ENCODE results near the gene RAB3GAP2.
"Not testable (repeated sequence)": the region's sequence is repeated elsewhere in the genome, so short reads cannot be mapped to it uniquely, and the experiment has no call there.

RAB3GAP2 gene, protein sequence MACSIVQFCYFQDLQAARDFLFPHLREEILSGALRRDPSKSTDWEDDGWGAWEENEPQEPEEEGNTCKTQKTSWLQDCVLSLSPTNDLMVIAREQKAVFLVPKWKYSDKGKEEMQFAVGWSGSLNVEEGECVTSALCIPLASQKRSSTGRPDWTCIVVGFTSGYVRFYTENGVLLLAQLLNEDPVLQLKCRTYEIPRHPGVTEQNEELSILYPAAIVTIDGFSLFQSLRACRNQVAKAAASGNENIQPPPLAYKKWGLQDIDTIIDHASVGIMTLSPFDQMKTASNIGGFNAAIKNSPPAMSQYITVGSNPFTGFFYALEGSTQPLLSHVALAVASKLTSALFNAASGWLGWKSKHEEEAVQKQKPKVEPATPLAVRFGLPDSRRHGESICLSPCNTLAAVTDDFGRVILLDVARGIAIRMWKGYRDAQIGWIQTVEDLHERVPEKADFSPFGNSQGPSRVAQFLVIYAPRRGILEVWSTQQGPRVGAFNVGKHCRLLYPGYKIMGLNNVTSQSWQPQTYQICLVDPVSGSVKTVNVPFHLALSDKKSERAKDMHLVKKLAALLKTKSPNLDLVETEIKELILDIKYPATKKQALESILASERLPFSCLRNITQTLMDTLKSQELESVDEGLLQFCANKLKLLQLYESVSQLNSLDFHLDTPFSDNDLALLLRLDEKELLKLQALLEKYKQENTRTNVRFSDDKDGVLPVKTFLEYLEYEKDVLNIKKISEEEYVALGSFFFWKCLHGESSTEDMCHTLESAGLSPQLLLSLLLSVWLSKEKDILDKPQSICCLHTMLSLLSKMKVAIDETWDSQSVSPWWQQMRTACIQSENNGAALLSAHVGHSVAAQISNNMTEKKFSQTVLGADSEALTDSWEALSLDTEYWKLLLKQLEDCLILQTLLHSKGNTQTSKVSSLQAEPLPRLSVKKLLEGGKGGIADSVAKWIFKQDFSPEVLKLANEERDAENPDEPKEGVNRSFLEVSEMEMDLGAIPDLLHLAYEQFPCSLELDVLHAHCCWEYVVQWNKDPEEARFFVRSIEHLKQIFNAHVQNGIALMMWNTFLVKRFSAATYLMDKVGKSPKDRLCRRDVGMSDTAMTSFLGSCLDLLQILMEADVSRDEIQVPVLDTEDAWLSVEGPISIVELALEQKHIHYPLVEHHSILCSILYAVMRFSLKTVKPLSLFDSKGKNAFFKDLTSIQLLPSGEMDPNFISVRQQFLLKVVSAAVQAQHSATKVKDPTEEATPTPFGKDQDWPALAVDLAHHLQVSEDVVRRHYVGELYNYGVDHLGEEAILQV (N-terminal part only)

DNA sequence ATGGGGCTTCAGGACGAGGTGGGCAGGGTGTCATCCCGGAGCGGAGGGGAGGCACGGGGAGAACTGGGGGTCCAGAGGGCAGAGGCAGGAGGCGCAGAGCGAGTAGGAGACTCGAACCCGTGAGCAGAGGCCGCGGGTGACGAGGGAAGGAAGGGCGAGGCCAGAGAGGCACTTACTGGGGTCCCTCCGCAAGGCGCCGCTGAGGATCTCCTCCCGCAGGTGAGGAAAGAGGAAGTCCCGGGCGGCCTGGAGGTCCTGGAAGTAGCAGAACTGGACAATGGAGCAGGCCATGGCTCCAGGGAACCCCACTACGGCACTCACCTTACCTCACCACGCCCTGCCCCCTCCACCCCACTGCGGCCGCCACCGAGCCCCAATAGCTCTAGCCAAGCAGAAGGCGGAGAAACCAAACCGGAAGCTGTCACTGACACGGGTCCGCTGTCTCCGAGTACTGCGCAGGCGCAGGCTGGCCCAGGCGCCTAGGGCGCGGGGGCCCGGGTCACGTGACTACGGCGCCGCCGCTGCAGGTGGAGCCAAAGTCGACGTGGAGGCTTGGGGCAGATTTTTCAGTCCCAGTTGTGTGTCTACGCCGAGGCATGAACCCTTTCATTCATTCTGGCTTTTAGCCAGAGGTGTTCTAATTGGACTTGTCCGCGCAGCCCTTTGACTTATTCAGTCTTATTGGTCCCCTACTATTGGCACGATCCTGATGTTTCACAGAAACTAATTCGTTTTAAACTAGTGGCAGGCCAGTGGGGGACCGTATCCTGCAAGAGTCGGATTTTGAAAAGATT is at the start of gene RAB3GAP2:
Gene RAB3GAP2, minus strand, starts transcription at position 407 of the 794 bp plus-strand sequence. Its CDS starts 116 bp downstream, at position 291.
- DNase-seq, result peak; percentile 98

DNA sequence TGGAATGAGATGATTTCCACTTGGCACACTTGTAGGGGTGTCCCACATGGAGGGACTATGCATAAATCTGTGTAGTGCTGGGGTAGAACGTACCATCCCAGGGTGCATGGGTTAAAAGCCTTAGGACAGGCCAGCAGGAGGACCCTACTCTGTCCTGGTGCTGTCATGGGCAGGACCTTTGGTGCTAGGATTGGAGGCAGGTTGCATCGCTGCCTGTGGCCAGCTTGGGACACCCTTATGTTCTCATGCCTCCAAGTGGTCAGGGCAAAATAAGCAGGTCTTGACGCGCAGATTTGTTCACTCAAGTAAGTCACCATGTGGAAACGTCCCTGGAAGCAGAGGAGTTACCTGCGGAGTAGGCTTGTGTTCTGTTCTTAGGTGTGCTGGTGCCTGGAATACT is 49.5 kb upstream of the RAB3GAP2 start:
- no peak for DNase-seq

DNA sequence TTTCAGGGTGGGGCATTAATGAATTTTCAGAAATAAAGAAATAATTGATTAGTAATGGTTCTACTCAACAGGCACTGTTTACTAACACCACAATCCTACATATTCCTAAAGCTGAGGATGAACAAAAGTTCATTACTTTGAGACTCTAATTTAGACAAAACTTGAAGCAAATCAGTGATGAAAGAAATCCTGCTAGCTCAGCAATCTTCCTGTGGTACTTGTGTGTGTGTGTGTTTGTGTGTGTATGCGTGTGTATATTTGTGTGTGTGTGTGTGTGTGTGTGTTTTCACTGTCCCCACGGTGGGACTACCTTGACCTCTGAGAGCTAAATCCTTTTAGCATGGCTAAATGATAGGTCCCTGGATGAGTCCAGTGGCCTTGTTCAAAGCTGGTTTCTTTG is 48.5 kb upstream of the RAB3GAP2 start:
- no peak for DNase-seq

DNA sequence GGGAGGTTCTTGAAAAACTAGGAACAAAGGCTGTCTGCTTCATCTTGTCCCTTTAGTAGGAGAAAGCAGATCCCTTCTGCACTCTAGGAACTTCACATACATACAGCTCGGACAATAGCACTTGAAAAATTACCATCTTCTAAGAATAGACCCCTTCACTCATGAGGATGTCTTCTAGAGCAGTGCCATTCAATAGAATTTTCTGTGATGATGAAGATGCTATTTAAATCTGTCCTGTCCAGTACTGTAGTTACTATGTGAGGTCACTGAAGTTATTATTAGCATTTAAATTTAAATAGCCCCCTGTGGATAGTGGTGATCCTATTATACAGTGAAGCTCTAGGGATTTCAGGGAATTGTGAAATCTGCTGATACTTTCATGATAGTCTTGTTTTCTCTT is 46.4 kb upstream of the RAB3GAP2 start:
- DNase-seq, result no peak

DNA sequence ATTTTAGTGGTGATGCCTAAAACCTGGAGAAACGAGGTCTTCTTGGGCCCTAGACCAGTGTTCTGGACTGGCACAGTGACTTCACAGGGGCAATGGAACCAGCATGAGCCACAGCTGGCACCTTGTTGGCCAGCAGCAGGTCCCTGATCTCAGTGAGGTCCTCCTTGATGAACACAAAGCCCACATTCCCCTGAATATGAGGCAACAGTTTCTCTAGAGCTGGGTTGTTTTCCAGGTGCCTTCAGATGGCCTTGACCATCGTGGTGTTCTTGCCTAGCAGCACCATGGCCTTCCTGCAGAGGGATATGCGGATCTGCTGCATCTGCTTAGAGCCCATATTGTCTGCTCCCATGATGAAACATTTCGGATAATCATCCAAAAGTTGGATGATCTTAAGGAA is 44.9 kb upstream of the RAB3GAP2 start:
- DNase-seq, result no peak

DNA sequence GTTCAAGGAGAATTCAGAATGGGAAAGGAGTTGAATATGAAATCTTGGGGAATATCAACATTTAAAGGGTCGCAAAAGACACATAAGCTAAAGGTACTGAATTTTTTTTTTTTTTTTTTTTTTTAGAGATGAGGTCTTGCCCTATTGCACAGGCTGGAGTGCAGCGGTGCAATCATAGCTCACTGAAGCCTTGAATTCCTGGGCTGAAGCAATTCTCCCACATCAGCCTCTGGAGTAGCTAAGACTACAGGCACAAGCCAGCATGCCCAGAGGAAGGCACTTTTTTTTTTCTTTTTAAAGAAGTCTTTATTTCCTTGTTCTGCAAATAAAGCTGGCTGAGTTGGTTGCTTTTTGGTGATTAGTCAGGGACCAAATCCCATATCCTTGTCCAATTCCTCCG is 44.1 kb upstream of the RAB3GAP2 start:
- no peak for DNase-seq

DNA sequence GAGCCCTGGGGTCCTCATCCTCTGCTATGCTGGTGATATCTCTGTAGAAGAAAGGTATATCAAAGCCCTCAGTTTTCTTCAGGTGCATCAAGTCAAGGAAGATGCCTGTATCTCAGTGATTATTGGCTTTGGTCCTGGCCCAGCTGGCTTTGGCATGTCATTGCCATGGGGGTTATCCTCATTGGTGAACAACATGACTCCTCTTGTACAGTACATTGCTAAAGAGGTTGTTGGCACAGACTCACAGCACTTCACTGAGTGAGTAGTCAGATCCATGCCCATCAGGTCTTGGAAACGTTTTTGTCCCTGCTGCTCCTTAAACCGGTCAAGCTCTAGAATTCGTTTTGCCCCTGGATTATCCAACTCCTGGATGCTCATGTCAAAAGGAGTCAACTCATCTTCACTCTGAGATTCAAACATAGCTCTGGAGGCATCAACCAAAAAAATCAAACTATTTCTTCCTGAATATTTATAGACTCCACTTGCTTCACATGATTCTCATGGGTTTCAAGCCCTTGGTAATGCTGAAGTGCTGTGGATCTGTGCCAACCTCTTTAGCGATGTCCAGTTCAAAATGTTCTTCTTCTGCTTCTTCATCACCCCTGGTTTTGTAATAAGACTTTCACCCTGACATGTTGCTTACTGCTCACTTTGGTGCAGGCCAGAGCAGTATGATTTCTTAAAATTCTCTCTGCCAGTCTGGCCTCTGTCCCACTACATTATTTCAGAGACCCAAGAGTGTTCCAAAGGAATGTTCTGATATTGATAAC is 43.0 kb upstream of the RAB3GAP2 start:
- DNase-seq, result no peak

DNA sequence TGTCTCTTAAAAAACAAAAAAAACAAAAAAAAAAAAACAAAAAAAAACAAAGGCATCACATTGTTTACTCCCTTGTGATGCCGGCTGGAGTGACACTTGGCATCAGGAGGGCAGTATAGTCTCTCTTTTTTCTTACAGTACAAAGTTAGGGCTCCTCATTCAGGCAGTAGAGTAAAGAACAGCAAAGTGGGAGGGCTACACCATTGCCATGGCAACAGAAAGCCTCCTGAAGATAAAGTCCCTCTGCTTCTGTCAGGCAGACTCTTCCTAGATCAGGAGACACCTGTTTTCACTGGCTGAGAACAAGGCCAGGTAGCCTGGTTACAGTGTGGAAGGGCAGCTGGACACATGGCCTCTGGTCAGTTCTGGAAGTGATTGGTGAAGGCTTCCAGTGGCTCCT is 41.3 kb upstream of the RAB3GAP2 start:
- no peak for DNase-seq

DNA sequence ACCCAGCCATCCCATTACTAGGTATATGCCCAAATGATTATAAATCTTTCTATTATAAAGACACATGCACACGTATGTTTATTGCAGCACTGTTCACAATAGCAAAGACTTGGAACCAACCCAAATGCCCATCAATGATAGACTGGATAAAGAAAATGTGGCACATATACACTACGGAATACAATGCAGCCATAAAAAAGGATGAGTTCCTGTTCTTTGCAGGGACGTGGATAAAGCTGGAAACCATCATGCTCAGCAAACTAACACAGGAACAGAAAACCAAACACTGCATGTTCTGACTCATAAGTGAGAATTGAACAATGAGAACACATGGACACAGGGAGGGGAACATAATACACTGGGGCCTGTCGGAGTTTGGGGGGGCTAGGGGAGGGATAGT is 37.9 kb upstream of the RAB3GAP2 start:
- DNase-seq, result not testable (repeated sequence)

DNA sequence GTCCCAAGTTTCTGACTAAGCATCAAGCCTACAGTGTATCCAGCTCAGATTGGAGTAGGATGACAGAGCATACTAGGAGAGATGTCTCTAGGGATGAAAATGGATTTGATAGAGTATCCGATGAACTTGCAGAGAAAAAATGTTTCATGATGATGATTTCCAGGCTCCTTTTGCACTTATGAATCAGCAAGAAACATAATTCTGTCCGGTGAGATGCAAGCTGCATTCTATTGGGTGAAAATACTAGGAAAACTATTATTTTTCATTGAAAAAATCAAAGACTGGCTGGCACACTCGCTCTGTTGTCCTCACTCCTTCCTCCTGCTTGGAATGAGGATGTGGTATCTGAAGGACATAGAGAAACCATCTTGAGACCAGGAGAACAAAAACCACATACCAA is 35.4 kb upstream of the RAB3GAP2 start:
- DNase-seq, result no peak

DNA sequence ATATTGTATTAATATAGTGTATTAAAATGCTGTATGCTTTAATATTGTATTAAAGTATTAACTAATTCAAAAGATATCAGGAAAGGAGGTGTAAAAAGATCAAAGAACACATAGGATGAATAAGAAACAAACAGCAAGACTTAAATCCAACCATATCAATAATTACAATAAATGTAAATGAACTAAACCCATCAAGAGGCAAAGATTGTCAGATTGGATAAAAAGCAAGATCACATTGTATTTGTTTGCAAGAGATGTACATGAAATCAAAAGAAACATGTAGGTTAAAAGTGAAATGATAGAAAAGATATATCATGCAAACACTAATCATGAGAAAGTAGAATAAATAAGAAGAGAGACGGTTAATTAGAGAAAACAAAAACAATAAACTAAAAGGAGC is 34.1 kb upstream of the RAB3GAP2 start:
- no peak for DNase-seq

DNA sequence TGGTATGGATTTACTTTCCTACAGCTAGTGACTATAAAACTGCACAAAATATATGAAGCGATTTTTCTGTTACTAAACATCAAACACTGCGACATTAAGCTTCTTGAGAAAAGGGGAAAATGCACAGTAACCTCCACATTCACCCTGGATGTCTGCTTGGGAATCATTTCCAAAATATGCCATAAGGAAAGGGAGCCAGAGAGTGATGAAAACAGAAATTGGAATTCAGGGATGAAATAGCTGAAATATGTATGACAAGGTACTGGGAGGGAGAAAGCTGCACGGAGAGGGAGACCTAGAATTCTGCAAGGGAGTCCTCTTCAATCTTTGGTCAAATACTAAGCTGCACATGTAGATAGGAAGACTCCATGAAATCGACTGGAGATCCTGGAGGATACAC is 31.6 kb upstream of the RAB3GAP2 start:
- DNase-seq, result no peak

DNA sequence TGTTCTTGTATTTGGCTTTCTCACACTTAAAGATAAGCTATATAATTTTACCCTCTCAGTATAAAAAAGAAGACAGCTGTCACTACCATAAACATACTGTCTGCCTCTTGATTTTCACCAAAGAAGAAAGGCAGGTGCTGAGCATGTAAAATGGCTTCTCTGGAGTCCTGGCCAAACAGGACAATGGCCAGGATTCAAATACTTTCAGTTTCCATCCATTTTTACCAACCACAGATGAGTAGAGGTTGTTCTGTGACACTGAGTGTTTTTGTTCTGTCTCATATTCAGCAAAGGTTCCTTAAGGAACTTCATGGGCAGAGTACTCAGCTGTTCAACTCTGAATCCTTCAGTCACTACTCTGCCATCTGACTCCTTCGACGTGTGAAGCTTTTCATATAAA is 29.4 kb upstream of the RAB3GAP2 start:
- DNase-seq, result no peak

DNA sequence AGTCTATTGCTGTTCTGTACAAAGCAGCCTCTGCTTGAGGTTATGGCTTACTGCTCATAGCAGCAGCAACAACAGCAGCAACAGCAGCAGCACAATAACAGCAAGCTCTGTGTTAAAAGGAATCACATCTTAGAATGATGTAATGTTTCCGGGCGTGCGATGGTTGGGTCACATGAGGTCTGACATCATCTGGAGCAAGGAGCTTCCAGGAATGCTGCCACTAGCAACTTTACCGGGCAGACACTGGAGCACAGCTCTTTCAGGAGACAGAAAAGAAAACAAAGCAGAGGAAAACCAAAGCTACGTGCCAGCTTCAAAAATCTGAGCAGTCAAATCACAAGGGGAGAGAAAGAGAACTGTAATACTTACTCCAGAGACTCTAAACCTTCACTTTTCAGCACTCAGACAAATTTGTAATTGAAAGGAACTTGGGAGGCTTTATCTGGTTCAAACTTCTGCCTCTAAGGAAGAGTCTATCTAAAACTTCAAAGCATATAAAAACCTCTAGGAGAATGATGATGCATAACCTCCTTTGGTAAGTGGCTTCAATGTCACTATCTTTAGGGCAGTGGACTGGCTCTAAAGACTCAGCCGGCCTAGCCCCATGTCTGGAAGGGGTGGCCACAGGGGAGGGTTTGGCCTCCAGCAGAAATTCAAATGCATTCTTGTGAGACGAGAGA is 28.3 kb upstream of the RAB3GAP2 start:
- DNase-seq, result no peak

DNA sequence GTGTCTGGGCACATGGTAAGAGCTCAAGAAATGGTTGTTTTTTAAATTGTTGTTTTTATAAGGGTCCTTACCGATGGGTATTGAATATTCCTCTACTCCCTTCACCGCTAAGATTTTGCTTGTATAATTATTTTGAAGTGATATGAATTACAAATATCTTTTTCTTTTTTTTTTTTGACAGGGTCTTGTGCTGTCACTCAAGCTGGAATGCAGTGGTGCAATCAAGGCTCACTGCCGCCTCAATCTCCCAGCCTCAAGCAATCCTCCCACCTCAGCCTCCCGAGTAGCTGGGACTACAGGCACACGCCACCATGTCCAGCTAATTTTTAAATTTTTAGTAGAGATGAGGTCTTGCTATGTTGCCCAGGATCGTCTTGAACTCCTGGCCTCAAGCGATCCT is 27.1 kb upstream of the RAB3GAP2 start:
- DNase-seq, result no peak

DNA sequence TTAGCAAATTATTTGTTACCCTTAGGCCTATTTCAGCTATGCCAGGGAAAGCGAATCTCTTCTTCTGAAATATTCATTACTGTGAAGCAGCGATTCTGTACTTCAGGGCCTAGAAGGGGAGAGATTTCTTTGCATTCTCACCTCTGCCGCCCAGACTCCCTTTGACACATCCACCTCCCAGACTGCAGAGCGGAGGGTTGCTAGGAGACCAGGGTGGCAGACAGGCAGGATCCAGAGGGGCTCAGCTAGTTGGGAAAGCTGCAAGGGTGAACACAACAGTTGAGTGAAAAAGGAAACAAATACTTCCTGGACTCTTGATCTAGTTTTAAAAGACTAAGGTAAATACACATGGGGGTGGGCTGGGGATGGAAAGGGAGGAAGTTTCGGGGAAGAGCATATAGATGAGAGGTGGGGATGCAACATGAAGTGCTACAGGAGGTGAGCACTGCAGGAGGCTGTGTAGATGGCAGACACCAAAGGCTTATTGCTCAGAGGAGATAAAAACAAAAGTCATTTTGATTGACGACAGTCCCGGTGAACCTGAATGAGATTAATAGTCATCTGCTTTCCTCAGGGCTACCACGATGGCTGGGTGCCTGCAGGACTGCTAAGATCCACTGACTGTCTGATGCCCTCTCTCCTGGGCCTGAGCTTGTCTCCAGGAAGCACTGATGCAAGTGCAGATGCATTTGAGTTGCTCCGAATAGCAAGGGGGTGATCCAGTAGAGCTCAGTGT is 26.4 kb upstream of the RAB3GAP2 start:
- no peak for DNase-seq

DNA sequence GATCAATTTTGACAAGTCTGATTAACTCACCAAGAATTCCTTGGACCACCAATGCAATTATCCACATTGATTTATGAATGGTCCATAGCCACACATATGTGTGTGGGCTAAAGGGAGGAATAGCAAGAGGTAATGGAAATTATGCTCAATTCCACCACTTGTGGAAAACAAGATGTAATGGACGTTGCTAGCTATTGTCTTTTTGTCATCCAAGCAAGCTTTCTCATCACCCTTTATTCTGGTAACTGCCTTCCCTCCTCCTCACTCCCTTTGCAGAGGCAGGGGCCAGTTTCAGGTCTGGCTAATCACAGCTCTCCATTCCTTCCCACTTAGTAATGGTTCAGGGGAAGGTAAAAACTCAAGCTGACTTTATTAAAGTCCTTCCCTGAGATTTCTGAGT is 24.7 kb upstream of the RAB3GAP2 start:
- DNase-seq, result no peak

DNA sequence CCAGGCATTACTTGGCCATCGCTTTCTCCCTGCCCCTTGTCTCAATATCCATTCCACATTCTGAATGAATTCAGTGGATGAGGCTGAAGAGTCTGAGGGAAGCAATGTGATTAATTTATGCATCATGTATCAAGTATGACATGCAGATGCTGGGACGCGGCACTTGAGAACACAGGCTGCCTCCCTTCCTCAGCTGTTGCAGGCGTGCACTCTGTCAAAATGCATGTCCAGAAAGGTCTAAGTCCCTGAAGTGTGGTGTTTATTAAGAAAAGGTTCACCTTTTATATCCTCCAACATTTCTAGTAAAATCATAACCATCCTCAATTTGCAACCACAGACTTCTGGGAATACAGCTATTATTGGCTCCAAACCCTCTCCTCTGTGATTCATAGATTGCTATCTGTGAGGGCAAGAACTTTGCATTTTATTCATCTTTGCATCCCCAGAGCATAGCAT is 22.6 kb upstream of the RAB3GAP2 start:
- DNase-seq, result no peak

DNA sequence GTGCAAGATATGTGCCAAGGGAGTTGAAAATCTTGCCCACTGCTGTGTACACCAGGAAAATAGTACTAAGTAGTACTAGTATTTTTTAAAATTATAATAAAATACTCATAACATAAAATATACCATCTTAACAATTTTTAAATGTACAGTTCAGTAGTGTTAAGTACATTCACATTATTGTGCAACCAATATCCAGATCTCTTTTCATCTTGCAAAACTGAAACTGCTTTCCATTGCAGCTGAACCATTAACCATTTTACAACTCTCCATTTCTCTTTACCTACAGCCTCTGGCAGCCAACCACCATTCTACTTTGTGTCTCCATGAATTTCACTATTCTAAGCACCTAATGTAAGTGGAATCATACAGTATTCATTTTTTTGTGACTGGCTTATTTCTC is 19.3 kb upstream of the RAB3GAP2 start:
- DNase-seq, result no peak

DNA sequence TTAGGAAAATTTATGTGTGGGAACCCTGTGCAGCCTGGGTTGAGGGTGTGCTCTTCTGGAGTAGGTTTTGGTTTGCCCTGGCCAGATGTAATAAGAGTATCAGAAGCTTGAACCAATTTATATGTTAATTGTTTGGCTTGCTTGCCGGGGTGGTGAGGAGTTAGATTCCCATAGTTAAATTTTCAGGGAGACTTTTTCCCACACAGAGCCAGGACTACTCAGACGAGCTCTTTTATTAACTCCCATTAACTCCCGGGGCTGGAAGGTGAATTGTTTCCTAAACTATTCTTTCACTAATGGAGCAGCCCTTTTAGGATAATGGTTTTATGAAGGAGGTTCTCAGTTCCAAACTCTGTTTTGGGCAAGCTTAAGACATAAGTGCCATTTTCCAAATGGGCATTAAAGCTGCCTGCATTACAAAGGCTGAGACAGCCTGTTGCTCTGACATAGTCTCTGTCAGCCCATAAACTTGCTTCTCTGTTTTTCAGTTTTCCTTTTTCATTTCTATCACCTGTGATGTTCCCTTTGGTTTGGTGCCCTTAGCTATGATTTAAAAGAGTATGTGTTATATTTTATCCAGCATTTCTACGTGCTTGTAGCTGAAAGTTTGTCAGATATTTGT is 18.0 kb upstream of the RAB3GAP2 start:
- no peak for DNase-seq
